HepG2 (cell line): ENCODE data around the gene B4GALT1. TPM values are rescaled to one million over a fixed set of nuclear protein-coding genes. Genes with fewer than 3 reads are reported as not detected.

ENCODE experiments used
- EP300 ChIP-seq, 3 experiments: sonication (generic) in 1 of 3; formaldehyde crosslinking in 1 of 3; IDR thresholded peaks; 2 replicates each; pipeline versions ENCODE4 v1.5.1 to v1.6.1; 2011 to 2020; ENCODE audit warnings: low read depth in 2 of 3, low read length in 2 of 3, borderline replicate concordance in 1 of 3, improper control_type of control experiment in 1 of 3, mild to moderate bottlenecking in 1 of 3, missing genetic modification reagents in 1 of 3, moderate library complexity in 1 of 3
- FOXK2 ChIP-seq: fragments of 450-650 bp; IDR thresholded peaks from 2 replicates; pipeline ENCODE4 v1.6.1; 2016
- NFYC ChIP-seq: IDR thresholded peaks from 2 replicates; pipeline ENCODE4 v1.6.1; 2016; ENCODE audit warnings: missing genetic modification reagents, missing compliant biosample characterization
- SMC3 ChIP-seq: IDR thresholded peaks from 2 replicates; pipeline ENCODE4 v1.6.1; 2011; ENCODE audit warnings: low read length, improper control_type of control experiment
- SPEN ChIP-seq: sonication (generic); formaldehyde crosslinking; IDR thresholded peaks from 2 replicates; pipeline ENCODE4 v1.5.1; 2020; ENCODE audit warnings: low read depth, mild to moderate bottlenecking, missing genetic modification reagents
- TAF15 ChIP-seq: fragments of 200-400 bp; formaldehyde crosslinking; IDR thresholded peaks from one replicate; pipeline ENCODE4 v1.6.1; 2018; ENCODE audit warnings: mild to moderate bottlenecking, low read depth, low read length; ENCODE audit not compliant: poor library complexity, severe bottlenecking
- ZBTB20 ChIP-seq: sonication (generic); formaldehyde crosslinking; IDR thresholded peaks from 2 replicates; pipeline ENCODE4 v1.8.1; 2023; ENCODE audit warnings: missing genetic modification reagents, low read depth, mild to moderate bottlenecking, borderline replicate concordance
- ZC3H4 ChIP-seq: sonication (generic); formaldehyde crosslinking; IDR thresholded peaks from 2 replicates; pipeline ENCODE4 v1.4.0; 2020; ENCODE audit warnings: missing genetic modification reagents, borderline replicate concordance
- ZNF101 ChIP-seq: sonication (generic); formaldehyde crosslinking; IDR thresholded peaks from 2 replicates; pipeline ENCODE4 v1.4.0; 2020; ENCODE audit warnings: mild to moderate bottlenecking, low read depth, missing genetic modification reagents, borderline replicate concordance
- ZNF160 ChIP-seq: sonication (generic); formaldehyde crosslinking; IDR thresholded peaks from 2 replicates; pipeline ENCODE4 v1.8.0; 2022; ENCODE audit warnings: mild to moderate bottlenecking, inconsistent platforms, missing genetic modification reagents
- ZNF234 ChIP-seq: sonication (generic); formaldehyde crosslinking; conservative IDR thresholded peaks from 2 replicates; pipeline ENCODE4 v1.5.1; 2020; ENCODE audit warnings: mild to moderate bottlenecking, missing genetic modification reagents
- ZNF367 ChIP-seq: sonication (generic); formaldehyde crosslinking; IDR thresholded peaks from 2 replicates; pipeline ENCODE4 v1.4.0; 2020; ENCODE audit warnings: missing genetic modification reagents, borderline replicate concordance
- ZNF660 ChIP-seq: sonication (generic); formaldehyde crosslinking; IDR thresholded peaks from 2 replicates; pipeline ENCODE4 v1.5.1; 2020; ENCODE audit warnings: mild to moderate bottlenecking, low read depth, missing genetic modification reagents, borderline replicate concordance
- ZNF800 ChIP-seq: sonication (generic); formaldehyde crosslinking; IDR thresholded peaks from 2 replicates; pipeline ENCODE4 v1.4.0; 2020; ENCODE audit warnings: missing genetic modification reagents
- ZSCAN31 ChIP-seq: sonication (generic); formaldehyde crosslinking; IDR thresholded peaks from 2 replicates; pipeline ENCODE4 v1.5.0; 2020; ENCODE audit warnings: low read depth, mild to moderate bottlenecking, missing genetic modification reagents
- polyA plus RNA-seq, 8 experiments: library from polyadenylated mRNA; depleted of rRNA in 3 of 8; stranded (reverse) in 7 of 8; unstranded in 1 of 8; fragments of >200 nt; fragmentation: Illumina TruSeq in 4 of 8; extraction: Trizol in 4 of 8; gene quantifications; 2 replicates each; pipeline versions ENCODE4 v1.2.1 to v1.2.3, GENCODE V29; 2011 to 2016; ENCODE audit warnings: low read depth in 4 of 8, missing spikeins in 1 of 8, mixed read lengths in 1 of 8; ENCODE audit not compliant: insufficient read depth in 1 of 8
- total RNA-seq, 5 experiments: library from RNA; depleted of rRNA; stranded (reverse); fragments of >200 nt; fragmentation: Illumina TruSeq; extraction: Trizol; gene quantifications; 2 replicates each; pipeline ENCODE4 v1.2.3, GENCODE V29; 2016; ENCODE audit warnings: low read depth in 1 of 5
- TF ChIP-seq, protein P1 (sequence below): sonication (generic); formaldehyde crosslinking; IDR thresholded peaks from 2 replicates; pipeline ENCODE4 v1.4.0; 2020; ENCODE audit warnings: missing genetic modification reagents
- TF ChIP-seq, protein P2 (sequence below), 2 experiments: sonication (generic) in 1 of 2; formaldehyde crosslinking in 1 of 2; IDR thresholded peaks; 2 replicates each; pipeline versions ENCODE4 v1.4.0 to v1.6.1; 2016 to 2020; ENCODE audit warnings: borderline replicate concordance in 1 of 2, low read depth in 1 of 2, mild to moderate bottlenecking in 1 of 2, missing genetic modification reagents in 1 of 2

Gene B4GALT1
- total and polyA plus RNA-seq, 2 of the 13 experiments (the other 11 are each of a cell fraction or from before 2014, with no cell fraction given) = 15.7 to 33.5 TPM

GRCh38 chr9:33139421-33140228 lies 27.5 kb downstream of the B4GALT1 start (continued):
- TF ChIP-seq ZNF160 (peak; percentile 88; the same call in 1 of the 2 replicates), ZNF800 (CRISPR knock-in tag) (no peak), ZBTB20 (CRISPR knock-in tag) (peak; percentile 91; the same call in 1 of the 2 replicates), NFYC (CRISPR knock-in tag) (no peak), ZSCAN31 (CRISPR knock-in tag) (peak; percentile 57; the same call in 1 of the 2 replicates), ZNF660 (CRISPR knock-in tag) (peak; percentile 57; the same call in 1 of the 2 replicates), TAF15 (no peak), FOXK2 (no peak), ZNF367 (CRISPR knock-in tag) (no peak), ZNF234 (no peak), SPEN (peak; percentile 83), ZNF101 (CRISPR knock-in tag) (no peak), ZC3H4 (no peak), SMC3 (no peak; the same call in 1 of the 2 replicates), EP300 (IDR thresholded peaks at IDR 0.05; ENCODE audit: low read depth in 2 of 2, low read length in 2 of 2) (peak in 1 of 2 experiments; percentile 67; a peak in 1 of 4 replicates), EP300 (CRISPR knock-in tag; IDR thresholded peaks at IDR 0.05; ENCODE audit: borderline replicate concordance) (peak; percentile 60; the same call in 1 of the 2 replicates)
- TF ChIP-seq, protein P1, sequence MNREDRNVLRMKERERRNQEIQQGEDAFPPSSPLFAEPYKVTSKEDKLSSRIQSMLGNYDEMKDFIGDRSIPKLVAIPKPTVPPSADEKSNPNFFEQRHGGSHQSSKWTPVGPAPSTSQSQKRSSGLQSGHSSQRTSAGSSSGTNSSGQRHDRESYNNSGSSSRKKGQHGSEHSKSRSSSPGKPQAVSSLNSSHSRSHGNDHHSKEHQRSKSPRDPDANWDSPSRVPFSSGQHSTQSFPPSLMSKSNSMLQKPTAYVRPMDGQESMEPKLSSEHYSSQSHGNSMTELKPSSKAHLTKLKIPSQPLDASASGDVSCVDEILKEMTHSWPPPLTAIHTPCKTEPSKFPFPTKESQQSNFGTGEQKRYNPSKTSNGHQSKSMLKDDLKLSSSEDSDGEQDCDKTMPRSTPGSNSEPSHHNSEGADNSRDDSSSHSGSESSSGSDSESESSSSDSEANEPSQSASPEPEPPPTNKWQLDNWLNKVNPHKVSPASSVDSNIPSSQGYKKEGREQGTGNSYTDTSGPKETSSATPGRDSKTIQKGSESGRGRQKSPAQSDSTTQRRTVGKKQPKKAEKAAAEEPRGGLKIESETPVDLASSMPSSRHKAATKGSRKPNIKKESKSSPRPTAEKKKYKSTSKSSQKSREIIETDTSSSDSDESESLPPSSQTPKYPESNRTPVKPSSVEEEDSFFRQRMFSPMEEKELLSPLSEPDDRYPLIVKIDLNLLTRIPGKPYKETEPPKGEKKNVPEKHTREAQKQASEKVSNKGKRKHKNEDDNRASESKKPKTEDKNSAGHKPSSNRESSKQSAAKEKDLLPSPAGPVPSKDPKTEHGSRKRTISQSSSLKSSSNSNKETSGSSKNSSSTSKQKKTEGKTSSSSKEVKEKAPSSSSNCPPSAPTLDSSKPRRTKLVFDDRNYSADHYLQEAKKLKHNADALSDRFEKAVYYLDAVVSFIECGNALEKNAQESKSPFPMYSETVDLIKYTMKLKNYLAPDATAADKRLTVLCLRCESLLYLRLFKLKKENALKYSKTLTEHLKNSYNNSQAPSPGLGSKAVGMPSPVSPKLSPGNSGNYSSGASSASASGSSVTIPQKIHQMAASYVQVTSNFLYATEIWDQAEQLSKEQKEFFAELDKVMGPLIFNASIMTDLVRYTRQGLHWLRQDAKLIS (CRISPR knock-in tag) = no peak
- TF ChIP-seq, protein P2, sequence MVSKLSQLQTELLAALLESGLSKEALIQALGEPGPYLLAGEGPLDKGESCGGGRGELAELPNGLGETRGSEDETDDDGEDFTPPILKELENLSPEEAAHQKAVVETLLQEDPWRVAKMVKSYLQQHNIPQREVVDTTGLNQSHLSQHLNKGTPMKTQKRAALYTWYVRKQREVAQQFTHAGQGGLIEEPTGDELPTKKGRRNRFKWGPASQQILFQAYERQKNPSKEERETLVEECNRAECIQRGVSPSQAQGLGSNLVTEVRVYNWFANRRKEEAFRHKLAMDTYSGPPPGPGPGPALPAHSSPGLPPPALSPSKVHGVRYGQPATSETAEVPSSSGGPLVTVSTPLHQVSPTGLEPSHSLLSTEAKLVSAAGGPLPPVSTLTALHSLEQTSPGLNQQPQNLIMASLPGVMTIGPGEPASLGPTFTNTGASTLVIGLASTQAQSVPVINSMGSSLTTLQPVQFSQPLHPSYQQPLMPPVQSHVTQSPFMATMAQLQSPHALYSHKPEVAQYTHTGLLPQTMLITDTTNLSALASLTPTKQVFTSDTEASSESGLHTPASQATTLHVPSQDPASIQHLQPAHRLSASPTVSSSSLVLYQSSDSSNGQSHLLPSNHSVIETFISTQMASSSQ (IDR thresholded peaks at IDR 0.05; ENCODE audit: low read depth) = no peak; the same call in 1 of the 2 replicates
- TF ChIP-seq, protein P2 (CRISPR knock-in tag; IDR thresholded peaks at IDR 0.05; ENCODE audit: borderline replicate concordance) = peak; percentile 88
